Mucosa of descending colon (tissue), 3 donors: ENCODE measurements around the gene SIK1. TPM values are rescaled to one million over a fixed set of nuclear protein-coding genes. Genes with fewer than 3 reads are reported as not detected.
"Not testable (repeated sequence)": the region's sequence is repeated elsewhere in the genome, so short reads cannot be mapped to it uniquely, and the experiment has no call there.

Experiments
- ATAC-seq: fragments of 200-7000 bp; cut with Tn5 transposase; one replicate; pipeline ENCODE4 v1.9.1; 2020; ENCODE audit warnings: mild to moderate bottlenecking, moderate library complexity
- DNase-seq, 3 donors: peaks; one replicate each; pipeline ENCODE4 v3.0.0-alpha.2; 2020
- H3K36me3 ChIP-seq: fragments of 200-600 bp; one replicate; pipeline ENCODE4 v1.8.0; 2021; ENCODE audit warnings: low read depth, mild to moderate bottlenecking
- H3K4me1 ChIP-seq: fragments of 200-600 bp; one replicate; pipeline ENCODE4 v1.8.0; 2021; ENCODE audit warnings: low read depth, mild to moderate bottlenecking
- H3K4me3 ChIP-seq: fragments of 200-600 bp; one replicate; pipeline ENCODE4 v1.8.0; 2021; ENCODE audit warnings: mild to moderate bottlenecking
- H3K9me3 ChIP-seq: fragments of 200-600 bp; one replicate; pipeline ENCODE4 v1.8.0; 2021; ENCODE audit warnings: mild to moderate bottlenecking
- intact Hi-C, 2 donors: fragments of 100-400 bp; cut with DNase I in 1 of 2; cut with micrococcal nuclease in 1 of 2; formaldehyde crosslinking; loops; one replicate each; pipeline versions ENCODE4 v1.11.0 to v1.11.1; 2022; cut with DNase I, micrococcal nuclease
- total RNA-seq, 3 donors: library from RNA; stranded (reverse); fragmentation: NEBNext Ultra II Directional in 2 of 3; extraction: Animal tissue kit (Norgen Biotek cat#: 25700) in 2 of 3; gene quantifications; one replicate each; pipeline versions ENCODE4 v1.2.1 to v1.2.4, GENCODE V29; 2021 to 2023
- donor health status: DM: no; HTN: no; CAD: no; lungs with moderate emphysema.
- donor health status: DM: no; HTN: no; CAD: no.
- donor health status: DM: no; HTN: yes; CAD: no.

The SIK1 gene
- total RNA-seq, 3 donors from 2014 or later, result 5.5 to 40.5 (median 7.9) TPM

GRCh38 chr21:43451850-43452249 is 24.9 kb upstream of the SIK1 start:
- DNase-seq, H3K36me3 ChIP-seq, ATAC-seq, intact Hi-C loops, H3K4me1 ChIP-seq, H3K4me3 ChIP-seq, H3K9me3 ChIP-seq: not testable (repeated sequence)

- DNase-seq, intact Hi-C loops, ATAC-seq: not testable (repeated sequence)
Measured at GRCh38 chr21:43450287-43450686, 23.4 kb upstream of the SIK1 start.

GRCh38 chr21:43447353-43447977 is 20.5 kb upstream of the SIK1 start:
- ATAC-seq, H3K4me1 ChIP-seq, H3K4me3 ChIP-seq, intact Hi-C loops, H3K36me3 ChIP-seq, H3K9me3 ChIP-seq, DNase-seq: not testable (repeated sequence)

More at GRCh38 chr21:43450287-43450686, 23.4 kb upstream of the SIK1 start:
- not testable (repeated sequence) for H3K4me3 ChIP-seq, H3K36me3 ChIP-seq, H3K9me3 ChIP-seq, H3K4me1 ChIP-seq

- H3K4me1 ChIP-seq, intact Hi-C loops, H3K9me3 ChIP-seq, H3K4me3 ChIP-seq, DNase-seq, H3K36me3 ChIP-seq: not testable (repeated sequence)
- ATAC-seq, result peak; percentile 94
Measured at GRCh38 chr21:43446277-43446932, 19.5 kb upstream of the SIK1 start.

GRCh38 chr21:43444524-43444923 is 17.6 kb upstream of the SIK1 start:
- H3K4me3 ChIP-seq, intact Hi-C loops, DNase-seq, H3K36me3 ChIP-seq, ATAC-seq, H3K9me3 ChIP-seq, H3K4me1 ChIP-seq: not testable (repeated sequence)

- H3K36me3 ChIP-seq, H3K4me1 ChIP-seq, intact Hi-C loops, H3K9me3 ChIP-seq, DNase-seq, H3K4me3 ChIP-seq: not testable (repeated sequence)
- peak; percentile 33 for ATAC-seq
Measured at GRCh38 chr21:43442571-43442970, 15.6 kb upstream of the SIK1 start.

GRCh38 chr21:43440835-43441727 is 14.2 kb upstream of the SIK1 start:
- intact Hi-C loops, H3K4me3 ChIP-seq, H3K4me1 ChIP-seq, H3K9me3 ChIP-seq, DNase-seq, H3K36me3 ChIP-seq: not testable (repeated sequence)
- peak; percentile 84 for ATAC-seq

GRCh38 chr21:43439316-43440075 is 12.6 kb upstream of the SIK1 start:
- DNase-seq, H3K36me3 ChIP-seq, H3K9me3 ChIP-seq, intact Hi-C loops, H3K4me3 ChIP-seq, H3K4me1 ChIP-seq: not testable (repeated sequence)
- ATAC-seq, result peak; percentile 21

- DNase-seq, intact Hi-C loops, H3K4me1 ChIP-seq, H3K4me3 ChIP-seq, H3K9me3 ChIP-seq, H3K36me3 ChIP-seq: not testable (repeated sequence)
- peak; percentile 56 for ATAC-seq
Measured at GRCh38 chr21:43436272-43436671, 9.3 kb upstream of the SIK1 start.

GRCh38 chr21:43433340-43434136 is 6.6 kb upstream of the SIK1 start:
- H3K4me1 ChIP-seq, H3K36me3 ChIP-seq, H3K9me3 ChIP-seq, ATAC-seq, DNase-seq, intact Hi-C loops, H3K4me3 ChIP-seq: not testable (repeated sequence)

GRCh38 chr21:43430830-43431416 is 4.0 kb upstream of the SIK1 start:
- DNase-seq, H3K9me3 ChIP-seq, H3K36me3 ChIP-seq, H3K4me3 ChIP-seq, H3K4me1 ChIP-seq, intact Hi-C loops: not testable (repeated sequence)
- peak; percentile 9 for ATAC-seq

- H3K4me1 ChIP-seq, intact Hi-C loops, H3K36me3 ChIP-seq, H3K9me3 ChIP-seq, H3K4me3 ChIP-seq, DNase-seq, ATAC-seq: not testable (repeated sequence)
Measured at GRCh38 chr21:43428964-43429363, 2.0 kb upstream of the SIK1 start.

GRCh38 chr21:43427242-43427559 is 270 bp upstream of the SIK1 start:
- H3K4me3 ChIP-seq, DNase-seq, H3K9me3 ChIP-seq, H3K36me3 ChIP-seq, intact Hi-C loops, H3K4me1 ChIP-seq: not testable (repeated sequence)
- peak; percentile 92 for ATAC-seq
